Measurements from ENCODE around the gene INF2.
"Not testable (repeated sequence)": the region's sequence is repeated elsewhere in the genome, so short reads cannot be mapped to it uniquely, and the experiment has no call there.

Gene INF2

DNA sequence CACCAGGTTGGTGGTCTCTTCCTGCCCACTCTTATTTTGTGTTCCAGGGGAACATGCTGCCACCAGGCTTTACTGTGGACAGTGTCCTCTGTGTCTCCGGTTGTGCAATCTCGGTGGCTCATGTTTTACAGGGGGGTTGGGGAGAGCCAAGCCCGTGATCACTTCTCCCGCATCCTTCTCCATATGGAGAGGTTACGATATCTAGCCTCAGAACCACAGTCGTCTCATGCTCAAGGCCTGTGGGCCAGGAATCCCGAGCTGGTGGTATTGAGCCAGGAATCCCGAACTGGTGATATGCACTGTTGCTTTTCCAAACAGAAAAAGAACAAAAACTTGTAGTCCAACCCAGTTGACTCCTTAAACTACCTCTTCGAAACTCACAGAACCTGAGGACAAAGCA, 37.0 kb upstream of the INF2 start:
- Histone ChIP-seq H3K9ac (ENCODE audit: low read depth, low read length) (no peak overlapping the region), H3K4me1 (ENCODE audit: insufficient read depth, low read length) (no peaks in the 10 kb centered on the region), H3K36me3 (ENCODE audit: insufficient read depth, low read length) (no peaks in the 10 kb centered on the region), H3K9me3 (ENCODE audit: control insufficient read depth, insufficient read depth, low read length) (peaks cover 26% of the 10 kb centered on the region)

DNA sequence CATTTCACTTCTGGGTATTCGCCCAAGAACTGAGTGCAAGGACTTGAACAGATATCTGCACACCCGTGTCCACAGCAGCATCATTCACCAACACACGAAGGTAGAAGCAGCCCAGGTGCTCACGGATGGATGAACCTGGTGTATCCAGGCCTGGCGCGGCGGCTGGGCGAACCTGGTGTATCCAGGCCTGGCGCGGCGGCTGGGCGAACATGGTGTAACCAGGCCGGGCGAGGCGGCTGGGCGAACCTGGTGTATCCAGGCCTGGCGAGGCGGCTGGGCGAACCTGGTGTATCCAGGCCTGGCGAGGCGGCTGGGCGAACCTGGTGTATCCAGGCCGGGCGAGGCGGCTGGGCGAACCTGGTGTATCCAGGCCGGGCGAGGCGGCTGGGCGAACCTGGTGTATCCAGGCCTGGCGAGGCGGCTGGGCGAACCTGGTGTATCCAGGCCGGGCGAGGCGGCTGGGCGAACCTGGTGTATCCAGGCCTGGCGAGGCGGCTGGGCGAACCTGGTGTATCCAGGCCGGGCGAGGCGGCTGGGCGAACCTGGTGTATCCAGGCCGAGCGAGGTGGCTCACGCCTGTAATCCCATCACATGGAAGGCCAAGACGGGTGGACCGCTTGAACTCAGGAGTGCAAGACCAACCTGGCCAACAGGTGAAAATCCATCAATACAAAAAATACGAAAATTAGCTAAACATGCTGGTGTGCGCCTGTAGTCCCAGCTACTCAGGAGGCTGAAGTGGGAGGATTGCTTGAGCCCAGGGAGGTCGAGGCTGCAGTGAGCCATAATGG, 36.1 kb upstream of the INF2 start:
- H3K9ac ChIP-seq (ENCODE audit: low read depth, low read length); H3K4me1 ChIP-seq (ENCODE audit: insufficient read depth, low read length); H3K36me3 ChIP-seq (ENCODE audit: insufficient read depth, low read length): not testable (repeated sequence)
- peaks cover 26% of the 10 kb centered on the region for H3K9me3 ChIP-seq (ENCODE audit: control insufficient read depth, insufficient read depth, low read length)

DNA sequence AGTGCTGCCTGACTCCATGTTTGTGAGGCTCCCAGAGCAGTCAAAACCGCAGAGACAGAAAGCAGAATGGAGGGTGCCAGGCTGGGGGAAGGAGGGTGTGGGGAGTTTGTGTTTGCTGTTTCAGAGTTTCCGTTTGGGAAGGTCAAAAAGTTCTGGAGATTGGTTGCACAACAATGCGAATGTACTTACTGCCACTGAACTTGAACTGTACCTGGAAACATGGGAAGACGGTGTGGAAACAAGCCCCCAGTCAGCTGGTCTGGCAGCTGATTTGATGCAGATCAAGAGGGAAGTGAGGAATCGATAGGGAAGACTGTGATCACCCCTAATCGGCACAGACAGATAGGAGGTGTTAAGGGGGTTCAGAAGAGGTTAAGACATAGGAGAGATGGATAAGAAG, 35.3 kb upstream of the INF2 start:
- H3K36me3 ChIP-seq (ENCODE audit: insufficient read depth, low read length), result no peaks in the 10 kb centered on the region
- H3K4me1 ChIP-seq (ENCODE audit: insufficient read depth, low read length), result no peaks in the 10 kb centered on the region; the same call in 1 of the 2 replicates
- H3K9me3 ChIP-seq (ENCODE audit: control insufficient read depth, insufficient read depth, low read length), result peaks cover 26% of the 10 kb centered on the region
- no peak overlapping the region for H3K9ac ChIP-seq (ENCODE audit: low read depth, low read length)

DNA sequence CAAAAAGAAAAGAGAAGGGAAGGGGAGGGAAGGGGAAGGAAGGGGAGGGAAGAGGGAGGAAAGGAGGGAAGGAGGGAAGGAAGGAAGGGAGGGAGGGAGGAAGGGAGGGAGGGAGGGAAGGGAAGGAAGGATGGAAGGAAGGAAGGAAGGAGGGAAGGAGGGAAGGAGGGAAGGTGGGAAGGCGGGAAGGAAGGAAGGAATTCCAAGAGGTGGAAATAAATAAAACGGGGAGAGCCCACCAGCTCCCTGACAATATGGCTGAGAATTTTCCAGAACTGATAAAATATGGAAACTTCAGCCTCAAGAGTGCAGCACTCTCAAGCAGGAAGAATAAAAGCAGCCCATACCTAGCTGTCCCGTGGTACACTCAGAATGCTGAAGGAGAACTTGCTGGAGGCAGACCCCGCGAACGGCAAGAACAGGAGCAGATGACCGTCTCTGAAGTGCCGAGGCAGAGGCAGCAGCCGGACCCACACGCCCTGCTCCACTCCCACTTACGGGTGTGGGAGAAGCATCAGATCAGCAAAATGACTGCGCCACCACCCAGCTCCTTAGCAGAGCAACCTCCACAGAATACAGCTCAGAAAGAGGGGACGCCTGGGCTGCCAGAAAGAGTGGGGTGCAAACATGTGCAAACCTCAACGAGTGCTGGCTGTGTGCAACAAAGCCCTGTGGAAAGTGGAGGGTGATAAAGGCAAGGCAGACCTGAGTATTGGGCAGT, 34.1 kb upstream of the INF2 start:
- Histone ChIP-seq H3K9ac (ENCODE audit: low read depth, low read length) (no peak overlapping the region), H3K4me1 (ENCODE audit: insufficient read depth, low read length) (no peaks in the 10 kb centered on the region; the same call in 1 of the 2 replicates), H3K36me3 (ENCODE audit: insufficient read depth, low read length) (no peaks in the 10 kb centered on the region), H3K9me3 (ENCODE audit: control insufficient read depth, insufficient read depth, low read length) (peaks cover 26% of the 10 kb centered on the region)

DNA sequence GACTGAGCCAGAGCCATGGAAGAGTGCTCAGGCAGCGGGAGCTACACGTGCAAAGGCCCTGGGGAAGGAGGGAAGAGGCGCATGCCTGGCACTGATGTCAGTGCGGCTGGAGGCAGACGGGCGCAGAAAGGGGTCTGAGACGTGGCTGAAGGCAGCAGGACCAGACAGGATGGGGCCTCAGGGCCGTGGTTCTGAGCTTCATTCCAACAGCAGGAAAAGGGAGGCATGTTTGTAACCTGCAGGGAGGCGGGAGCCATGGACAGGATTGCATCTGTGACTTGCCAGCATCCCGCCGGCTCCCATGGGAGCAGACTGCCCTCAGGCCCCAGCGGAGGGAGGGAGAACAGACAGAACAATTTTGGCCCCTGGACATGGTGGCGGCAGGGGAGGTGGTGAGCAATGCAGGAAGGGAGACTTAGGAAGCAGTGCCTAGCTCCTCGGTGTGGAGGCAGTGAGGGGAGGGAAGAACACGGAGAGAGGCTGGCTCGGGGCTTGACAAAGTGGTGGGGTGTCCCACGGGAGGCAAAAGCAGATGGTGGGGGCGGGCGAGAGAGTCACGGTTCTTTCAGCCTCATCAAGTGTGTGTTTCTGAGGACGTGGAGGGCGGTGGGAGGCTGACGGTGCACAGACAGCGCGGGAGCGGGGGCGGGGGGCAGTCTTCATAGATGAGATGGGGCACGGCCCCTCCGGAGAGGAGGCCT, 33.3 kb upstream of the INF2 start:
- H3K36me3 ChIP-seq (ENCODE audit: insufficient read depth, low read length), result no peaks in the 10 kb centered on the region
- H3K9ac ChIP-seq (ENCODE audit: low read depth, low read length), result no peak overlapping the region
- no peaks in the 10 kb centered on the region; the same call in 1 of the 2 replicates for H3K4me1 ChIP-seq (ENCODE audit: insufficient read depth, low read length)
- H3K9me3 ChIP-seq (ENCODE audit: control insufficient read depth, insufficient read depth, low read length), result peaks cover 26% of the 10 kb centered on the region

DNA sequence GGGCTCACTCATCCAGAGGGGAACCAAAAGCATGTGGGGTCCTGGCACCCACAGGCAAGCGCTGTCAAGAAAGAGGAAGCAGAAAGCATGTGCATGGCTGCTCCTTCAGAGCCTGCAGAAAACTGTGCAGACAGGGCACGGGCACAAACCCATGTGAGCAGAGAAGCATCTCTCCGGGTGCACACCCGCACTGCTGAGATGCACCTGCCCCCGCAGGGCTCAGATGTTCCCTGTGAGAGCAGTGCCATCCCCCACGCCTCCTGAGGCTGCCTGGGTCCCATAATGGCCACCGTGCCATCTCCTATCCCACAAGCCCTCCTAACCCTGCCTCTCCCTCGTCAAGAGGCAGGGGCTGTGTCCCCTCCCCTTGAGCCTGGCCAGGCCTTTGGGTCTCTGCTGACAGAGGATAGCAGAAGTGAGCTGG, 32.3 kb upstream of the INF2 start:
- H3K9ac ChIP-seq (ENCODE audit: low read depth, low read length), result no peak overlapping the region
- peaks cover 24% of the 10 kb centered on the region for H3K9me3 ChIP-seq (ENCODE audit: control insufficient read depth, insufficient read depth, low read length)
- H3K36me3 ChIP-seq (ENCODE audit: insufficient read depth, low read length), result no peaks in the 10 kb centered on the region
- H3K4me1 ChIP-seq (ENCODE audit: insufficient read depth, low read length), result no peaks in the 10 kb centered on the region; the same call in 1 of the 2 replicates

DNA sequence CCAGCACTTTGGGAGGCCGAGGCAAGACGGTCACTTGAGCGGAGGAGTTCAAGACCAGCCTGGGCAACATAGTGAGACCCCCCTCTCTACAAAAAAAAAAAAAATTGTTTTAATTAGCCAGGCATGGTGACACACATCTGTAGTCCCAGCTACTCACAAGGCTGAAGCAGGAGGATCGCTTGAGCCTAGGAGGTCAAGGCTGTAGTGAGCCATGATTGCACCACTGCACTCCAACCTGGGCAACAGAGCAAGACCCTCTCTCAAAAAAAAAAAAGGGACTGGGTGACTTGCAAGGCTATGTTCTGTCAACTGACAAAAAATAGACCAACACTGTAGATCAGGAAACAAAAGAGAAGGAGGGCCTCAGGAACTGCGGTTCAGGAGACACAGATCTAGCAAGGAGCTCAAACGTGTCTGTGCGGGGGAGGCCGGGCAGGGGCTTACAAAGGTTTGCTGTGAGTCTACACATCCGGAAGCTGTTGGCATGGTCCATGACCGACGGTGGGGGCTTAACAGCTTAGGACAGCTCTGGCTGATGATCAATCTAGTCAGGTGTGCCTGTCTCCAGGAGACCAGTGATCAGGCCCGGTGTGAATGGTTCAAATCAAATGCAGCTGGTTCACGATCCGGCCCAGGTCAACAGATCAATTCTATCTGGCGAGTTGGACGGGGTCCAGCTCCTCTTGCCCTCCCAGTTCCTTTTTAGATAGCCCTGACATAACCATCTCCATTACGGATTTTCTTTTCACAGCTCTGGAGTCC, 31.7 kb upstream of the INF2 start:
- Histone ChIP-seq H3K9ac (ENCODE audit: low read depth, low read length) (no peak overlapping the region), H3K36me3 (ENCODE audit: insufficient read depth, low read length) (no peaks in the 10 kb centered on the region), H3K4me1 (ENCODE audit: insufficient read depth, low read length) (no peaks in the 10 kb centered on the region; the same call in 1 of the 2 replicates), H3K9me3 (ENCODE audit: control insufficient read depth, insufficient read depth, low read length) (peaks cover 19% of the 10 kb centered on the region)

DNA sequence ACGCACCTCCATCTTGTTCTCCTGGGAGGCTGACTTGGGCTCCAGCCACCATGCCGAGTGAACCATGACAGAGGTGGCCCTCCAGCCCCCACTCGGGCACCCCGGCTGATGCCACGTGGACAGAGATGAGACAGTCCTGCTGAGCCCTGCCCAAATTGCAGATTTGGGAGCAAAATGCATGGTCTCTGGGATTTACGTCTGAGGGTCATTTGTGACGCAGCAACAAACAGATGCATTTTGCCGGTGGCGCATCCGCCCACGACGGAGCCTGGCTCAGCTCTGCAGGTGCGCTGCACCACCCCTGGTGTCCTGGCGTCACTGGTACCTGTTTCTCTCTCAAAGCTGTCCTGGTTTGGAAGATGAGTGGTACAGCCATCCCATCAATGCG, 31.1 kb upstream of the INF2 start:
- Histone ChIP-seq H3K4me1 (ENCODE audit: insufficient read depth, low read length) (no peaks in the 10 kb centered on the region; the same call in 1 of the 2 replicates), H3K9ac (ENCODE audit: low read depth, low read length) (no peak overlapping the region), H3K36me3 (ENCODE audit: insufficient read depth, low read length) (no peaks in the 10 kb centered on the region), H3K9me3 (ENCODE audit: control insufficient read depth, insufficient read depth, low read length) (peaks cover 15% of the 10 kb centered on the region)

DNA sequence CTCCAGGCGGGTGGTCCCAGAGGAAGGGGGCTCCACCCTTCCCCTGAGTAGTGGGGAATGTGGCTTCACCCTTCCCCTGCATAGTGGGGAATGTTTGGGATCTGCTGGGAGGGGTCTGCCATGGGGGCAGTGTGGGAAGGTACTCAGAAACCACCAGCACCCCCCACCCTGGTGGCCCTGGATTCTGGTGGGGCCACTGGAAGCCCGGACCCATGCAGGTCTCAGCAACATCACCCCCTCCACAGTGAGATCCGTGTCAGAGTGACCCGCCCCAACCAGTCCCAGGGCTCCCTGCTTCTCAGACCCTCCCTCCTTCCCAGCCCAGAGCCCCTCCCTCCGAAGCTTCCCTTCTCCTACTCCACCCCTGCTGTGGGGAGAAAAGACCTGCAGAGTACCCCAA, 30.3 kb upstream of the INF2 start:
- no peak overlapping the region for H3K9ac ChIP-seq (ENCODE audit: low read depth, low read length)
- peaks cover 10% of the 10 kb centered on the region for H3K9me3 ChIP-seq (ENCODE audit: control insufficient read depth, insufficient read depth, low read length)
- H3K36me3 ChIP-seq (ENCODE audit: insufficient read depth, low read length), result no peaks in the 10 kb centered on the region
- H3K4me1 ChIP-seq (ENCODE audit: insufficient read depth, low read length), result no peaks in the 10 kb centered on the region; the same call in 1 of the 2 replicates

DNA sequence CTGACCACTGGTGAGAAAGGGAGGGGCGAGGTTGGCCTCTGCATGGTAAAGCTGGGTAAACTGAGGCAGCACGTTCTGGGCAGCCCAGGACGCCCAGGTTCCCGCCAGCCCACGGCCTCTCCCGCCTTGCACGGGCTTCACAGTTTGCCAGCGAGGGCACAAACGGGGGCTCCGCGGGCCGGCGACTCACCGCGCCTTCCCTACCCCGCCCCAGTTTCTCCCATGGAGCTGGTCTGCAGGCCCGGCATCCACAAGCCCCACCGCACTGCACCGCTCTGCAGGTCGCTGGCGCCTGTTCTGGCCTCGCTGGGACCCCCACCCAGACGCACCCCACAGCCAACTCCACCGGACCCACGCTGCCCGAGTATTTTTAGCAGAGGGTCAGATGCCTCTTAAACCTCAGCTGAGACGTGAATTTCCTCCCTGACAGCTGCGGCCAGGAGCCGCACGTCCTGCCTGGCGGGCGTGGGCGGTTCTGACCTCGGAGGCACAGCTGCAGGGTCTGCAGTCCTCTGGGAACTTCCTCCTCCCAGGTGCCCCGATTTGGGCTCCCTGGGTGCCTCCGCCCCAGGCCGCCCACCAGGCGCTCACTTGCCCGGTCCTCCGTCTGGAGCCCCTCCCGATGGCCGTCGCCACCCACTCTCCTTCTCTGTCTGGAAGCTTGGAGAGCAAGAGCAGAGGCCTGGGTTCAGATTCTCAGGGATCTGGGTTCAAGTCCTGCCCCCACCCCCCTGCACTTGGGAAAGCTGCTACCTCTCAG, 29.5 kb upstream of the INF2 start:
- Histone ChIP-seq H3K36me3 (ENCODE audit: insufficient read depth, low read length) (no peaks in the 10 kb centered on the region), H3K9ac (ENCODE audit: low read depth, low read length) (no peak overlapping the region), H3K9me3 (ENCODE audit: control insufficient read depth, insufficient read depth, low read length) (peaks cover 7% of the 10 kb centered on the region; the same call in 1 of the 2 replicates), H3K4me1 (ENCODE audit: insufficient read depth, low read length) (no peaks in the 10 kb centered on the region; the same call in 1 of the 2 replicates)

DNA sequence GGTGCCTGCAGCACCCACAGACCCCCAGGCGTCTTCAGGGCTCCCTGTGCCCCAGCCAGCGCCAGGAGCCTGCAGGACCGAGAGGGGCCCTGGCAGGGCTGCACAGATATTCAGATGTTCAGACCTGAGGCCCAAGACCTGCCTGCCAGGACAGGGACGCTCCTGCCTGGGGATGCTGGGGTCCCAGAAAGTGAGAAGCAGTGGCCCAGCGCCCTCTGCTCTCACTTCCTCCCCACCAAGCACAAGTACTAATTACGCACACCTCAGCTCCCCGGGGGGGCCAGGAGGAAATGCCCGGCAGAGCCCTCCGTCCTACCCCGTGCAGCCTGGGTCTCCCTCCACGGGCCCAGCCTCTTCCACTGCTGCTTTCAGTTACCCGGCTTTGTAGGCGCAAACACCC, 28.8 kb upstream of the INF2 start:
- peaks cover 5% of the 10 kb centered on the region; the same call in 1 of the 2 replicates for H3K9me3 ChIP-seq (ENCODE audit: control insufficient read depth, insufficient read depth, low read length)
- no peak overlapping the region for H3K9ac ChIP-seq (ENCODE audit: low read depth, low read length)
- H3K36me3 ChIP-seq (ENCODE audit: insufficient read depth, low read length), result no peaks in the 10 kb centered on the region
- peaks cover 7% of the 10 kb centered on the region for H3K4me1 ChIP-seq (ENCODE audit: insufficient read depth, low read length)

DNA sequence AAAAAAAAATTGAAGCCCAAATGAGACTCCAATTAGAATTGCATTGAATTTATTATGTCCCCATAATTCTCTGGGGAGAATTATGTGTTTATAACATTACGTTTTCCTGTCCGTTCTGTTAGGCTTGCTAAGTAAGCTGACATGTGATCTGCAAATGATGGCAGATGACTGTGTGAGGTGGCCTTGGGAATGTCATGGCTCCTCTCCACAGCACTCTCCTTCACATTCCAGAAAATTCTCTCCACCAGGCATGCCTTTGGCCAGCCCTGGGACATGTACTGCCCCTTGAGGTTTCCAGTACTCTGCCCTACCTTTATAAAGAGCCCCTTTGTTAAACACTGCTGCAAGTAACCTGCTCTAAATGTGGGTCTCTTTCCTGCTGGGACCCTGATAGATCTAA, 28.3 kb upstream of the INF2 start:
- H3K4me1 ChIP-seq (ENCODE audit: insufficient read depth, low read length), result peaks cover 11% of the 10 kb centered on the region
- no peaks in the 10 kb centered on the region for H3K36me3 ChIP-seq (ENCODE audit: insufficient read depth, low read length)

DNA sequence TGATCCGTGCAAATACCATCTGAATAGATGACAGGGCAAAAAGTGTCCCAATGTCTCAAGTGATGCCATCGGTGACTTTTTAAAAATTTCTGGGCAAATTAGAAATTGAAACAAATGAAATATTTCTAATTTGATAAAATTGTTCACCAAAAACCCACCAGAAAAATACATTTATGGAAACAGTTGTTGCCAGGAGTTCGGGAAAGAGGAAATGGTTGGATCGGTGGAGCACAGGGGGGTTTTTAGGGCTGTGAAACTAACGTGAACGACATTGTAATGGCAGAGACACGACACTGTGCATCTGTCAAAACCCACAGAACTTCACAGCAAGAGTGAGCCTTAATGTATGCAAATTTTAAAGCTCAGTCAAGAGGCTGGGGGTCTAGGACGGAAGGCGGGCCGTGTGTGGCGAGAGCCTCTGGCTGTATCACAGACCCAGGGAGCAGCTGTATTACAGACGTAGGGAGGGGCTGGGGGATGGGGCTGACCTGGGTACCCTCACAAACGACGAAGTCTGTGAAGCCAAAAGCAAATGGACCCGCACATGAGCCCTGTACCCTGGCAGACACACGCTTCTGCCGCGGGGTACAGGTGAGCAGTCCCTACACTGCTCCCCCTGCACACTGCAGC, 27.8 kb upstream of the INF2 start:
- H3K36me3 ChIP-seq (ENCODE audit: insufficient read depth, low read length); H3K9me3 ChIP-seq (ENCODE audit: control insufficient read depth, insufficient read depth, low read length); H3K9ac ChIP-seq (ENCODE audit: low read depth, low read length): not testable (repeated sequence)
- peaks cover 16% of the 10 kb centered on the region for H3K4me1 ChIP-seq (ENCODE audit: insufficient read depth, low read length)

More for the DNA sequence above, 28.3 kb upstream of the INF2 start:
- Histone ChIP-seq H3K9me3 (ENCODE audit: control insufficient read depth, insufficient read depth, low read length) (0 out of 2 replicates have a peak, but pooled peaks cover under 1% of the 10 kb centered on the region), H3K9ac (ENCODE audit: low read depth, low read length) (no peak overlapping the region)

All from ES-I3 (cell line).